H1 (cell line): ENCODE measurements around the gene PPP1R9A. TPM values are rescaled to one million over a fixed set of nuclear protein-coding genes. Genes with fewer than 3 reads are reported as not detected.

Experiments
- CTCF ChIA-PET: fragments of 300-600 bp; sonication (Branson Sonifier 250); formaldehyde crosslinking; loops from one replicate; lab custom pipeline; 2021; ENCODE audit not compliant: partially characterized antibody; lab: Charles Lee
- POLR2A ChIA-PET: fragments of 300-600 bp; sonication (Branson Sonifier 250); formaldehyde crosslinking; loops from one replicate; lab custom pipeline; 2021; ENCODE audit warnings: inconsistent platforms; ENCODE audit not compliant: partially characterized antibody; lab: Charles Lee
- DNase-seq, 2 experiments: peaks; one replicate each; pipeline versions ENCODE4 v3.0.0 to v3.0.0-alpha.2; 2010 to 2022; ENCODE audit warnings: low spot score in 2 of 2, low read depth in 1 of 2, mixed read lengths in 1 of 2
- FAIRE-seq: peaks from 2 replicates; lab custom pipeline; 2011; peaks lifted over from hg19 to GRCh38; lab: Jason Lieb, UNC
- H2AFZ ChIP-seq: 2 replicates; pipeline ENCODE4 v1.8.1; 2012; ENCODE audit warnings: low read length, inconsistent platforms
- H2AK5ac ChIP-seq: 2 replicates; pipeline ENCODE4 v1.6.1; 2013; ENCODE audit warnings: low read depth, low read length
- H2BK120ac ChIP-seq: replicated peaks from 2 replicates; pipeline ENCODE3; 2013; ENCODE audit warnings: low read depth, low read length, inconsistent platforms
- H2BK12ac ChIP-seq: 2 replicates; pipeline ENCODE4 v1.6.1; 2013; ENCODE audit warnings: low read depth, low read length
- H2BK15ac ChIP-seq: 2 replicates; pipeline ENCODE4 v1.6.1; 2013; ENCODE audit warnings: low read length
- H2BK20ac ChIP-seq: 2 replicates; pipeline ENCODE4 v1.6.1; 2013; ENCODE audit warnings: low read length
- H2BK5ac ChIP-seq: 2 replicates; pipeline ENCODE4 v1.6.1; 2013; ENCODE audit warnings: low read depth, low read length
- H3K14ac ChIP-seq: 2 replicates; pipeline ENCODE4 v1.6.1; 2013; ENCODE audit warnings: inconsistent platforms; ENCODE audit not compliant: insufficient read length
- H3K18ac ChIP-seq: 2 replicates; pipeline ENCODE4 v1.6.1; 2013; ENCODE audit warnings: low read length; ENCODE audit errors: extremely low read depth
- H3K23ac ChIP-seq: 2 replicates; pipeline ENCODE4 v1.6.1; 2013; ENCODE audit warnings: inconsistent platforms; ENCODE audit not compliant: insufficient read length
- H3K23me2 ChIP-seq: 2 replicates; pipeline ENCODE4 v1.6.1; 2013; ENCODE audit warnings: low read depth, low read length
- H3K27ac ChIP-seq: 2 replicates; pipeline ENCODE4 v1.6.1; 2011; ENCODE audit warnings: low read depth, low read length, inconsistent platforms
- H3K27me3 ChIP-seq, 4 experiments: replicated peaks in 1 of 4; 1 replicate in 1 of 4; 2 replicates in 3 of 4; pipeline versions ENCODE4 v1.6.1 to v1.8.1; 2011 to 2013; ENCODE audit warnings: low read length in 3 of 4, mild to moderate bottlenecking in 3 of 4, inconsistent platforms in 2 of 4, mixed read lengths in 2 of 4, moderate library complexity in 1 of 4; ENCODE audit not compliant: control insufficient read depth in 3 of 4, insufficient read depth in 3 of 4; ENCODE audit errors: extremely low read depth in 1 of 4
- H3K36me3 ChIP-seq, 4 experiments: 2 replicates each; pipeline versions ENCODE4 v1.6.1 to v1.8.1; 2011 to 2013; ENCODE audit warnings: mild to moderate bottlenecking in 4 of 4, low read length in 3 of 4, moderate library complexity in 2 of 4, control low read depth in 1 of 4, inconsistent platforms in 1 of 4; ENCODE audit not compliant: insufficient read depth in 4 of 4, control insufficient read depth in 2 of 4
- H3K4ac ChIP-seq: replicated peaks from 2 replicates; pipeline ENCODE3; 2013; ENCODE audit warnings: low read length, low read depth, mixed read lengths, inconsistent platforms; ENCODE audit not compliant: insufficient read length
- H3K4me1 ChIP-seq, 4 experiments: replicated peaks in 1 of 4; 1 replicate in 1 of 4; 2 replicates in 3 of 4; pipeline versions ENCODE4 v1.6.1 to v1.8.1; 2011 to 2013; ENCODE audit warnings: low read length in 3 of 4, inconsistent platforms in 2 of 4, mixed read lengths in 1 of 4; ENCODE audit not compliant: insufficient read depth in 4 of 4, control insufficient read depth in 3 of 4
- H3K4me2 ChIP-seq, 2 experiments: 2 replicates each; pipeline versions ENCODE4 v1.6.1 to v1.8.1; 2011 to 2013; ENCODE audit warnings: low read depth in 2 of 2, low read length in 2 of 2, control low read depth in 1 of 2, inconsistent platforms in 1 of 2, mild to moderate bottlenecking in 1 of 2; ENCODE audit not compliant: insufficient read depth in 1 of 2
- H3K4me3 ChIP-seq, 4 experiments: fragments of 200-600, 300-600 bp in 1 of 4; sonication (generic), shearing (Covaris generic), sonication (Bioruptor Twin) in 1 of 4; 2 replicates each; pipeline versions ENCODE4 v1.5.1 to v1.8.1; 2011 to 2016; ENCODE audit warnings: low read length in 4 of 4, low read depth in 3 of 4, control low read depth in 2 of 4, inconsistent platforms in 2 of 4, mild to moderate bottlenecking in 2 of 4, mixed read lengths in 1 of 4, moderate library complexity in 1 of 4; ENCODE audit not compliant: insufficient read depth in 2 of 4; ENCODE audit errors: extremely low read depth in 1 of 4
- H3K56ac ChIP-seq: replicated peaks from 2 replicates; pipeline ENCODE3; 2013; ENCODE audit warnings: low read depth, mild to moderate bottlenecking, mixed read lengths, low read length, inconsistent platforms; ENCODE audit not compliant: insufficient read length
- H3K79me1 ChIP-seq: 2 replicates; pipeline ENCODE4 v1.6.1; 2013; ENCODE audit warnings: low read depth, low read length, control low read depth
- H3K79me2 ChIP-seq, 2 experiments: 2 replicates each; pipeline versions ENCODE4 v1.6.1 to v1.8.1; 2012 to 2013; ENCODE audit warnings: low read length in 2 of 2, mild to moderate bottlenecking in 2 of 2, inconsistent platforms in 1 of 2; ENCODE audit not compliant: insufficient read depth in 2 of 2, control insufficient read depth in 1 of 2
- H3K9ac ChIP-seq, 4 experiments: replicated peaks in 1 of 4; 1 replicate in 1 of 4; 2 replicates in 3 of 4; pipeline versions ENCODE4 v1.6.1 to v1.8.1; 2011 to 2013; ENCODE audit warnings: low read depth in 3 of 4, low read length in 3 of 4, control low read depth in 2 of 4, mild to moderate bottlenecking in 2 of 4, moderate library complexity in 2 of 4, inconsistent platforms in 1 of 4; ENCODE audit errors: extremely low read depth in 1 of 4
- H3K9me3 ChIP-seq, 2 experiments: 2 replicates each; pipeline versions ENCODE4 v1.6.1 to v1.8.1; 2012 to 2013; ENCODE audit warnings: mild to moderate bottlenecking in 2 of 2, moderate library complexity in 2 of 2, control low read depth in 1 of 2, inconsistent platforms in 1 of 2, low read depth in 1 of 2, low read length in 1 of 2, mixed read lengths in 1 of 2; ENCODE audit not compliant: insufficient read depth in 2 of 2
- H4K20me1 ChIP-seq, 2 experiments: replicated peaks in 1 of 2; 2 replicates each; pipeline versions ENCODE3 to v1.8.1; 2011 to 2013; ENCODE audit warnings: inconsistent platforms in 2 of 2, low read length in 2 of 2, mild to moderate bottlenecking in 1 of 2; ENCODE audit not compliant: insufficient read depth in 2 of 2, control insufficient read depth in 1 of 2
- H4K5ac ChIP-seq: 2 replicates; pipeline ENCODE4 v1.6.1; 2013; ENCODE audit warnings: low read length, low read depth, mixed read lengths, inconsistent platforms; ENCODE audit not compliant: insufficient read length
- H4K8ac ChIP-seq: 2 replicates; pipeline ENCODE4 v1.8.0; 2013; ENCODE audit warnings: mild to moderate bottlenecking, moderate library complexity, low read length, inconsistent platforms; ENCODE audit not compliant: insufficient read depth; ENCODE audit errors: extremely low read depth
- H4K91ac ChIP-seq: replicated peaks from 2 replicates; pipeline ENCODE3; 2013; ENCODE audit warnings: low read length, mixed read lengths, inconsistent platforms; ENCODE audit not compliant: insufficient read length
- ATF3 ChIP-seq: IDR thresholded peaks from 2 replicates; pipeline ENCODE4 v1.6.1; 2011; ENCODE audit warnings: low read depth, mild to moderate bottlenecking, low read length; ENCODE audit not compliant: insufficient read depth
- CTCF ChIP-seq, 3 experiments: IDR thresholded peaks; 1 replicate in 2 of 3; 2 replicates in 1 of 3; pipeline versions ENCODE4 v1.5.1 to v1.6.1; 2011; ENCODE audit warnings: low read length in 3 of 3, mild to moderate bottlenecking in 3 of 3, inconsistent platforms in 2 of 3, low read depth in 1 of 3, moderate library complexity in 1 of 3; ENCODE audit not compliant: insufficient read depth in 1 of 3; ENCODE audit errors: control extremely low read depth in 1 of 3
- E2F6 ChIP-seq: IDR thresholded peaks from 2 replicates; pipeline ENCODE4 v1.6.1; 2012; ENCODE audit warnings: inconsistent platforms
- FOSL1 ChIP-seq: IDR thresholded peaks from 2 replicates; pipeline ENCODE4 v1.6.1; 2011; ENCODE audit warnings: mild to moderate bottlenecking, low read depth, low read length, moderate library complexity; ENCODE audit not compliant: insufficient read depth
- KDM4A ChIP-seq: IDR thresholded peaks from one replicate; pipeline ENCODE4 v1.7.1; 2012; ENCODE audit warnings: low read depth, mild to moderate bottlenecking, moderate library complexity, low read length, inconsistent platforms; ENCODE audit not compliant: severe bottlenecking
- POU5F1 ChIP-seq: IDR thresholded peaks from 2 replicates; pipeline ENCODE4 v1.6.1; 2011; ENCODE audit warnings: low read depth, mild to moderate bottlenecking, low read length, moderate library complexity
- SIX5 ChIP-seq: IDR thresholded peaks from 2 replicates; pipeline ENCODE4 v1.6.1; 2011; ENCODE audit warnings: mild to moderate bottlenecking, low read depth, low read length
- USF2 ChIP-seq: IDR thresholded peaks from 2 replicates; pipeline ENCODE4 v1.6.1; 2011; ENCODE audit warnings: low read length, improper control_type of control experiment
- WGBS, 2 experiments: shearing (Covaris generic) in 1 of 2; methylation state at CpG; one replicate each; pipeline versions ENCODE4 v1.1.6 to v1.1.7; 2013 to 2015; ENCODE audit warnings: low lambda C conversion rate in 2 of 2, mixed read lengths in 2 of 2, inconsistent platforms in 1 of 2, low coverage in 1 of 2, missing lambda C conversion rate in 1 of 2; ENCODE audit not compliant: insufficient replicate concordance in 2 of 2, insufficient coverage in 1 of 2, insufficient read length in 1 of 2; ENCODE audit errors: extremely low coverage in 1 of 2, missing lambda C conversion rate in 1 of 2; 5-methylcytosine and 5-hydroxymethylcytosine counted together
- polyA plus RNA-seq, 7 experiments: library from polyadenylated mRNA; depleted of rRNA in 3 of 7; stranded (reverse) in 5 of 7; unstranded in 2 of 7; fragments of >200 nt in 5 of 7; fragments of 200-250 nt in 2 of 7; gene quantifications; 1 replicate in 5 of 7; 2 replicates in 1 of 7; 4 replicates in 1 of 7; pipeline versions ENCODE4 v1.2.1 to v1.2.3, GENCODE V29; 2011 to 2013; ENCODE audit warnings: missing spikeins in 2 of 7, mixed read lengths in 2 of 7
- total RNA-seq: library from RNA; stranded (reverse); fragmentation: NEBNext Ultra II Directional; extraction: Animal tissue kit (Norgen Biotek cat#: 25700); gene quantifications from 2 replicates; pipeline ENCODE4 v1.2.1, GENCODE V29; 2021

Gene PPP1R9A
- total and polyA plus RNA-seq, 2 of the 8 experiments (the other 6 are each of a cell fraction or from before 2014, with no cell fraction given): 3.0 to 20.3 TPM

GRCh38 chr7:95054386-95054785 lies 147.0 kb downstream of the PPP1R9A start:
- Histone ChIP-seq H4K8ac (no peak overlapping the region), H3K36me3 (no peaks in the 10 kb centered on the region), H3K4me2 (no peak overlapping the region), H2AFZ (no peak overlapping the region), H4K5ac (no peak overlapping the region), H3K4me1 (no peaks in the 10 kb centered on the region; a peak in 1 of 7 replicates), H3K27me3 (no peaks in the 10 kb centered on the region), H2BK120ac (no peak overlapping the region), H3K23ac (no peak overlapping the region), H2BK12ac (no peak overlapping the region), H3K4ac (no peak overlapping the region), H4K91ac (no peak overlapping the region), H2BK5ac (no peak overlapping the region), H3K14ac (no peak overlapping the region), H3K9ac (no peak overlapping the region), H3K9me3 (no peaks in the 10 kb centered on the region), H3K18ac (no peak overlapping the region), H2BK15ac (no peak overlapping the region), H4K20me1 (peaks cover 0 to 1% of the 10 kb centered on the region in 2 experiments), H3K23me2 (no peaks in the 10 kb centered on the region), H3K56ac (no peak overlapping the region), H3K27ac (no peak overlapping the region), H3K79me1 (no peaks in the 10 kb centered on the region; the same call in 1 of the 2 replicates), H2AK5ac (no peak overlapping the region), H3K79me2 (no peaks in the 10 kb centered on the region; a peak in 2 of 4 replicates), H2BK20ac (no peak overlapping the region), H3K4me3 (no peak overlapping the region)
- POLR2A ChIA-PET: interaction anchor here (0.6 kb wide), 1 partner anchor 1534 kb away, joined by 3 read pairs; no protein-coding TSS in a partner anchor
- FAIRE-seq (no peak), DNase-seq (no peak)
- CTCF ChIA-PET: interaction anchor here (0.5 to 1.5 kb wide), 3 partner anchors 236 to 636 kb away, joined by 3 to 7 read pairs (median 4); no protein-coding TSS in a partner anchor
- WGBS, 2 experiments: 89% methylated on average over 2 of the region's 2 CpGs; no CpG with 5 or more reads in 1 of the 2 experiments
- TF ChIP-seq KDM4A (no peak), FOSL1 (no peak), SIX5 (no peak), ATF3 (no peak), POU5F1 (no peak), CTCF (IDR thresholded peaks at IDR 0.05; ENCODE audit: control extremely low read depth in 1 of 3, insufficient read depth in 1 of 3, low read depth in 1 of 3, low read length in 3 of 3) (no peak), E2F6 (no peak), USF2 (no peak)
